DOHH2 (cell line): ENCODE results near the gene CAMTA1.

ENCODE experiments used
- H3F3A ChIP-seq: fragments of 200-600 bp; sonication (generic), shearing (Covaris generic); 2 replicates; pipeline ENCODE4 v1.6.0; 2016; ENCODE audit warnings: antibody characterized with exemption, mild to moderate bottlenecking; ENCODE audit not compliant: control insufficient read depth, insufficient read depth
- H3K27ac ChIP-seq: fragments of 200-600 bp; sonication (generic); 2 replicates; pipeline ENCODE4 v1.5.1; 2014; ENCODE audit warnings: low read depth, mild to moderate bottlenecking, low read length, moderate library complexity
- H3K27me3 ChIP-seq: fragments of 200-600 bp; sonication (generic); 2 replicates; pipeline ENCODE4 v1.6.1; 2014; ENCODE audit warnings: mild to moderate bottlenecking, low read length, mixed read lengths; ENCODE audit not compliant: control insufficient read depth
- H3K36me3 ChIP-seq: fragments of 200-600 bp; sonication (generic); 2 replicates; pipeline ENCODE4 v1.6.1; 2014; ENCODE audit warnings: mild to moderate bottlenecking, low read length, moderate library complexity, mixed read lengths; ENCODE audit not compliant: control insufficient read depth
- H3K4me1 ChIP-seq: fragments of 200-600 bp; sonication (generic); 2 replicates; pipeline ENCODE4 v1.6.1; 2014; ENCODE audit warnings: mild to moderate bottlenecking, low read length, mixed read lengths; ENCODE audit not compliant: control insufficient read depth
- H3K4me2 ChIP-seq: fragments of 200-600 bp; sonication (generic); 2 replicates; pipeline ENCODE4 v1.6.0; 2014; ENCODE audit warnings: mild to moderate bottlenecking, low read length, moderate library complexity
- H3K4me3 ChIP-seq: fragments of 200-600 bp; sonication (generic); 2 replicates; pipeline ENCODE4 v1.5.1; 2014; ENCODE audit warnings: mild to moderate bottlenecking, low read length, mixed read lengths
- H3K79me2 ChIP-seq: fragments of 200-600 bp; sonication (generic); 2 replicates; pipeline ENCODE4 v1.6.1; 2014; ENCODE audit warnings: mild to moderate bottlenecking, low read length, mixed read lengths; ENCODE audit not compliant: control insufficient read depth
- H3K9me2 ChIP-seq: fragments of 200-600 bp; sonication (generic); replicated peaks from 2 replicates; pipeline ENCODE4 v1.6.1; 2014; ENCODE audit warnings: mild to moderate bottlenecking, low read length, mixed read lengths; ENCODE audit not compliant: control insufficient read depth
- H3K9me3 ChIP-seq: fragments of 200-600 bp; sonication (generic); 2 replicates; pipeline ENCODE4 v1.6.1; 2014; ENCODE audit warnings: antibody characterized with exemption, low read length, mixed read lengths; ENCODE audit not compliant: control insufficient read depth, insufficient read depth
- H4K20me1 ChIP-seq: fragments of 200-600 bp; sonication (generic); 2 replicates; pipeline ENCODE4 v1.6.0; 2014; ENCODE audit warnings: low read depth, mild to moderate bottlenecking, antibody characterized with exemption, low read length, moderate library complexity; ENCODE audit not compliant: control insufficient read depth, insufficient read depth
- CTCF ChIP-seq: fragments of 200-600 bp; sonication (generic); IDR thresholded peaks from one replicate; pipeline ENCODE4 v1.5.1; 2014; ENCODE audit warnings: antibody characterized with exemption, mild to moderate bottlenecking, low read depth, low read length; ENCODE audit not compliant: poor library complexity, severe bottlenecking
- EZH2phosphoT487 ChIP-seq: fragments of 200-600 bp; sonication (generic); IDR thresholded peaks from 2 replicates; pipeline ENCODE4 v1.6.1; 2017; ENCODE audit warnings: borderline replicate concordance, mild to moderate bottlenecking, antibody characterized with exemption, low read length, moderate library complexity, mixed read lengths

CAMTA1 gene

GRCh38 chr1:7628273-7628672 is 843.0 kb downstream of the CAMTA1 start:
- Histone ChIP-seq H3K4me3 (no peak overlapping the region), H3K79me2 (no peaks in the 10 kb centered on the region), H3K27me3 (no peaks in the 10 kb centered on the region), H3K9me3 (no peaks in the 10 kb centered on the region), H3K4me2 (no peak overlapping the region), H4K20me1 (no peaks in the 10 kb centered on the region), H3F3A (no peaks in the 10 kb centered on the region), H3K4me1 (no peaks in the 10 kb centered on the region), H3K36me3 (no peaks in the 10 kb centered on the region), H3K27ac (no peak overlapping the region), H3K9me2 (no peaks in the 10 kb centered on the region)
- TF ChIP-seq EZH2phosphoT487 (no peak), CTCF (no peak)

- H3K9me2 ChIP-seq: no peaks in the 10 kb centered on the region
- H3K27ac ChIP-seq: no peak overlapping the region
- no peaks in the 10 kb centered on the region for H3K27me3 ChIP-seq
- H3K4me2 ChIP-seq: no peak overlapping the region
- no peaks in the 10 kb centered on the region for H4K20me1 ChIP-seq
- TF ChIP-seq CTCF: no peak
- TF ChIP-seq EZH2phosphoT487: no peak
- H3K4me3 ChIP-seq: no peak overlapping the region
- H3F3A ChIP-seq: no peaks in the 10 kb centered on the region
- H3K36me3 ChIP-seq: no peaks in the 10 kb centered on the region
- no peaks in the 10 kb centered on the region for H3K79me2 ChIP-seq
- no peaks in the 10 kb centered on the region for H3K4me1 ChIP-seq
- H3K9me3 ChIP-seq: no peaks in the 10 kb centered on the region
Observed at GRCh38 chr1:7629011-7629410, 843.8 kb downstream of the CAMTA1 start.

GRCh38 chr1:7629465-7630195 is 844.4 kb downstream of the CAMTA1 start:
- Histone ChIP-seq H3F3A (no peaks in the 10 kb centered on the region), H3K79me2 (no peaks in the 10 kb centered on the region), H3K9me2 (no peaks in the 10 kb centered on the region), H3K27ac (no peak overlapping the region), H4K20me1 (no peaks in the 10 kb centered on the region), H3K36me3 (no peaks in the 10 kb centered on the region), H3K4me1 (no peaks in the 10 kb centered on the region), H3K4me2 (no peak overlapping the region), H3K4me3 (no peak overlapping the region), H3K27me3 (no peaks in the 10 kb centered on the region), H3K9me3 (no peaks in the 10 kb centered on the region)
- TF ChIP-seq EZH2phosphoT487: no peak
- no peak for TF ChIP-seq CTCF
